B cell (primary cell): ENCODE measurements around the gene RNF187. TPM values are rescaled to one million over a fixed set of nuclear protein-coding genes. Genes with fewer than 3 reads are reported as not detected.

ENCODE experiments used
- ATAC-seq: fragments of 200-7000 bp; cut with Tn5 transposase; one replicate; pipeline ENCODE4 v1.10.0; 2021; ENCODE audit warnings: low read depth, mild to moderate bottlenecking, moderate number of reproducible peaks, moderate library complexity
- CTCF ChIA-PET: fragments of 350-600 bp; sonication (Branson Sonifier 250); formaldehyde crosslinking; loops from one replicate; lab custom pipeline; 2021; ENCODE audit warnings: antibody characterized with exemption, inconsistent platforms; lab: Charles Lee
- POLR2A ChIA-PET: fragments of 350-600 bp; sonication (Branson Sonifier 250); formaldehyde crosslinking; loops from one replicate; lab custom pipeline; 2021; ENCODE audit warnings: antibody characterized with exemption; lab: Charles Lee
- DNase-seq: peaks from one replicate; pipeline ENCODE4 v3.0.0; 2013
- H2AFZ ChIP-seq: 2 replicates; pipeline ENCODE4 v1.6.1; 2012; ENCODE audit warnings: mild to moderate bottlenecking, low read depth, low read length; ENCODE audit not compliant: insufficient read depth, poor library complexity, severe bottlenecking
- H3K27ac ChIP-seq, 2 donors: 1 replicate in 1 of 2; 2 replicates in 1 of 2; pipeline ENCODE4 v1.5.1; 2012 to 2013; ENCODE audit warnings: low read length in 2 of 2, mild to moderate bottlenecking in 2 of 2, moderate library complexity in 1 of 2
- H3K27me3 ChIP-seq, 4 experiments: fragments of 200-600 bp in 1 of 4; sonication (generic) in 1 of 4; replicated peaks in 1 of 4; 1 replicate in 2 of 4; 2 replicates in 2 of 4; pipeline versions ENCODE4 v1.6.1 to v1.7.0; 2013 to 2016; ENCODE audit warnings: low read length in 3 of 4, mild to moderate bottlenecking in 2 of 4, mixed read lengths in 1 of 4, moderate library complexity in 1 of 4; ENCODE audit not compliant: insufficient read depth in 4 of 4, control insufficient read depth in 3 of 4; ENCODE audit errors: control extremely low read depth in 1 of 4
- H3K36me3 ChIP-seq, 2 experiments: replicated peaks in 1 of 2; 1 replicate in 1 of 2; 2 replicates in 1 of 2; pipeline versions ENCODE4 v1.6.1 to v1.7.1; 2013; ENCODE audit warnings: low read length in 1 of 2; ENCODE audit not compliant: insufficient read depth in 2 of 2, control insufficient read depth in 1 of 2; ENCODE audit errors: control extremely low read depth in 1 of 2, extremely low read depth in 1 of 2
- H3K4me1 ChIP-seq, 2 donors: fragments of 200-600 bp in 1 of 2; sonication (generic) in 1 of 2; 1 replicate in 1 of 2; 2 replicates in 1 of 2; pipeline versions ENCODE4 v1.5.1 to v1.6.1; 2013 to 2017; ENCODE audit warnings: low read length in 2 of 2; ENCODE audit not compliant: control insufficient read depth in 2 of 2, insufficient read depth in 2 of 2
- H3K4me2 ChIP-seq: replicated peaks from 2 replicates; pipeline ENCODE3; 2012; ENCODE audit warnings: mild to moderate bottlenecking, low read depth, low read length; ENCODE audit not compliant: poor library complexity, severe bottlenecking
- H3K4me3 ChIP-seq, 5 experiments: fragments of 200-600 bp in 1 of 5; sonication (generic) in 1 of 5; 1 replicate in 3 of 5; 2 replicates in 2 of 5; pipeline versions ENCODE4 v1.5.1 to v1.7.0; 2011 to 2016; ENCODE audit warnings: low read length in 4 of 5, mild to moderate bottlenecking in 4 of 5, low read depth in 2 of 5, control low read depth in 1 of 5, moderate library complexity in 1 of 5; ENCODE audit not compliant: insufficient read depth in 1 of 5; ENCODE audit errors: control extremely low read depth in 1 of 5, extremely low read depth in 1 of 5
- H3K79me2 ChIP-seq: fragments of 200-600 bp; sonication (generic); one replicate; pipeline ENCODE4 v1.6.0; 2016; ENCODE audit warnings: low read length; ENCODE audit not compliant: control insufficient read depth, insufficient read depth
- H3K9ac ChIP-seq: fragments of 200-600 bp; sonication (generic); 2 replicates; pipeline ENCODE4 v1.6.1; 2017; ENCODE audit warnings: mild to moderate bottlenecking, low read length, moderate library complexity
- H3K9me3 ChIP-seq, 3 donors: one replicate each; pipeline versions ENCODE4 v1.6.1 to v1.7.1; 2013; ENCODE audit warnings: low read length in 2 of 3; ENCODE audit not compliant: control insufficient read depth in 2 of 3, insufficient read depth in 1 of 3; ENCODE audit errors: control extremely low read depth in 1 of 3
- H4K20me1 ChIP-seq: 2 replicates; pipeline ENCODE4 v1.6.0; 2012; ENCODE audit warnings: mild to moderate bottlenecking, low read length; ENCODE audit not compliant: insufficient read depth, control insufficient read depth, poor library complexity, severe bottlenecking
- H3K27ac Mint-ChIP-seq: one replicate; pipeline ENCODE4 v1.8.0; 2021; ENCODE audit warnings: mixed read lengths
- H3K27me3 Mint-ChIP-seq: one replicate; pipeline ENCODE4 v1.8.0; 2021; ENCODE audit warnings: mixed read lengths
- H3K4me1 Mint-ChIP-seq: one replicate; pipeline ENCODE4 v1.8.0; 2021; ENCODE audit warnings: mixed read lengths
- H3K4me3 Mint-ChIP-seq: one replicate; pipeline ENCODE4 v1.8.0; 2021; ENCODE audit warnings: mixed read lengths
- H3K9me3 Mint-ChIP-seq: one replicate; pipeline ENCODE4 v1.8.0; 2022; ENCODE audit warnings: mixed read lengths; ENCODE audit not compliant: insufficient read depth
- CTCF ChIP-seq: fragments of 200-600 bp; IDR thresholded peaks from one replicate; pipeline ENCODE4 v1.8.0; 2022; ENCODE audit warnings: antibody characterized with exemption, mild to moderate bottlenecking
- EZH2 ChIP-seq: IDR thresholded peaks from 2 replicates; pipeline ENCODE4 v1.6.1; 2012; ENCODE audit warnings: borderline replicate concordance, low read depth, mild to moderate bottlenecking, moderate library complexity, low read length; ENCODE audit not compliant: insufficient read depth, poor library complexity, severe bottlenecking
- WGBS: methylation state at CpG from one replicate; pipeline ENCODE4 v1.1.5; 2013; ENCODE audit warnings: missing lambda C conversion rate; ENCODE audit not compliant: insufficient coverage; 5-methylcytosine and 5-hydroxymethylcytosine counted together
- intact Hi-C: fragments of 100-400 bp; cut with micrococcal nuclease; formaldehyde crosslinking; loops from one replicate; pipeline ENCODE4 v1.10.0; 2022
- polyA plus RNA-seq: library from polyadenylated mRNA; depleted of rRNA; stranded (reverse); fragments of >200 nt; gene quantifications from 2 replicates; pipeline ENCODE4 v1.2.3, GENCODE V29; 2012
- total RNA-seq, 2 donors: library from RNA; stranded (reverse); fragments of 120-200 nt in 1 of 2; gene quantifications; 1 replicate in 1 of 2; 2 replicates in 1 of 2; pipeline versions ENCODE4 v1.2.3 to v1.2.4, GENCODE V29; 2013 to 2022

Gene RNF187
- total and polyA plus RNA-seq, 2 donors (not counting 1 experiment from before 2014, with no cell fraction given) = 25.5 to 67.3 TPM

GRCh38 chr1:228457017-228457395, 30.2 kb upstream of the RNF187 start:
- Mint-ChIP-seq H3K27me3 (peaks cover 33% of the 10 kb centered on the region), H3K9me3 (no peaks in the 10 kb centered on the region), H3K4me1 (peaks cover 27% of the 10 kb centered on the region), H3K4me3 (peak overlapping the region; percentile 92), H3K27ac (peak overlapping the region; percentile 98)
- ChIA-PET POLR2A (interaction anchor here (0.8 to 2.2 kb wide), 5 partner anchors 9 to 292 kb away, joined by 3 to 14 read pairs (median 4); partner anchors contain the start of genes IBA57, RNF187 and TRIM11), CTCF (interaction anchor here (1.9 kb wide), 1 partner anchor 29 kb away, joined by 8 read pairs; no protein-coding TSS in a partner anchor)
- Histone ChIP-seq H3K4me1 (peaks cover 24 to 30% of the 10 kb centered on the region in 2 donors), H3K79me2 (no peaks in the 10 kb centered on the region), H3K9me3 (peaks cover 0 to 7% (median 0%) of the 10 kb centered on the region in 3 donors), H3K4me2 (peak overlapping the region; percentile 71), H3K4me3 (peak overlapping the region in 4 of 5 experiments; percentile 25 to 58 (median 48)), H2AFZ (peak overlapping the region; percentile 61), H4K20me1 (no peaks in the 10 kb centered on the region), H3K9ac (peak overlapping the region; percentile 62), H3K27ac (peak overlapping the region; percentile 37 to 54), H3K36me3 (no peaks in the 10 kb centered on the region), H3K27me3 (peaks cover 0 to 40% (median 17%) of the 10 kb centered on the region in 4 experiments)
- intact Hi-C loops = loop anchor here (1.0 kb wide), 2 partner anchors 43 to 51 kb away; partner anchors contain the start of gene TRIM11
- ATAC-seq (no peak), DNase-seq (no peak)
- 6% methylated on average over 12 of the region's 13 CpGs for WGBS
- TF ChIP-seq EZH2 (no peak), CTCF (no peak)
